ENCODE data around the gene NEUROD4. TPM values are rescaled to one million over a fixed set of nuclear protein-coding genes. Genes with fewer than 3 reads are reported as not detected.
A peak's percentile ranks its signal among the peaks of the same experiment; 100 is the strongest.

NEUROD4 gene
- total RNA-seq, 1 experiment from 2014 or later: not detected

- 0 out of 2 replicates have a peak, but pooled peaks have one; percentile 47 for TF ChIP-seq ATF1 (CRISPR knock-in tag; IDR thresholded peaks at IDR 0.05)
- TF ChIP-seq ZNF423 (CRISPR knock-in tag; IDR thresholded peaks at IDR 0.05): peak; percentile 21; the same call in 1 of the 2 replicates
- no peak for TF ChIP-seq ZNF138 (CRISPR knock-in tag; conservative IDR thresholded peaks at IDR 0.05)
- no peak for TF ChIP-seq NR1H2 (CRISPR knock-in tag; IDR thresholded peaks at IDR 0.05)
- TF ChIP-seq JAZF1 (CRISPR knock-in tag; IDR thresholded peaks at IDR 0.05): no peak
- no peak for TF ChIP-seq ATF3 (CRISPR knock-in tag; conservative IDR thresholded peaks at IDR 0.05)
- no peak for TF ChIP-seq IRF2 (CRISPR knock-in tag; IDR thresholded peaks at IDR 0.05; ENCODE audit: borderline replicate concordance, low read depth)
- TF ChIP-seq RELA (CRISPR knock-in tag; IDR thresholded peaks at IDR 0.05; ENCODE audit: borderline replicate concordance): 0 out of 2 replicates have a peak, but pooled peaks have one; percentile 47
- no peak for TF ChIP-seq ZNF425 (CRISPR knock-in tag; conservative IDR thresholded peaks at IDR 0.05)
- TF ChIP-seq, protein P1, sequence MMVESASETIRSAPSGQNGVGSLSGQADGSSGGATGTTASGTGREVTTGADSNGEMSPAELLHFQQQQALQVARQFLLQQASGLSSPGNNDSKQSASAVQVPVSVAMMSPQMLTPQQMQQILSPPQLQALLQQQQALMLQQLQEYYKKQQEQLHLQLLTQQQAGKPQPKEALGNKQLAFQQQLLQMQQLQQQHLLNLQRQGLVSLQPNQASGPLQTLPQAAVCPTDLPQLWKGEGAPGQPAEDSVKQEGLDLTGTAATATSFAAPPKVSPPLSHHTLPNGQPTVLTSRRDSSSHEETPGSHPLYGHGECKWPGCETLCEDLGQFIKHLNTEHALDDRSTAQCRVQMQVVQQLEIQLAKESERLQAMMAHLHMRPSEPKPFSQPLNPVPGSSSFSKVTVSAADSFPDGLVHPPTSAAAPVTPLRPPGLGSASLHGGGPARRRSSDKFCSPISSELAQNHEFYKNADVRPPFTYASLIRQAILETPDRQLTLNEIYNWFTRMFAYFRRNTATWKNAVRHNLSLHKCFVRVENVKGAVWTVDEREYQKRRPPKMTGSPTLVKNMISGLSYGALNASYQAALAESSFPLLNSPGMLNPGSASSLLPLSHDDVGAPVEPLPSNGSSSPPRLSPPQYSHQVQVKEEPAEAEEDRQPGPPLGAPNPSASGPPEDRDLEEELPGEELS (CRISPR knock-in tag; IDR thresholded peaks at IDR 0.05): peak; percentile 95
- TF ChIP-seq TP53 (CRISPR knock-in tag; IDR thresholded peaks at IDR 0.05): peak; percentile 79; the same call in 1 of the 2 replicates
- TF ChIP-seq, protein P2, sequence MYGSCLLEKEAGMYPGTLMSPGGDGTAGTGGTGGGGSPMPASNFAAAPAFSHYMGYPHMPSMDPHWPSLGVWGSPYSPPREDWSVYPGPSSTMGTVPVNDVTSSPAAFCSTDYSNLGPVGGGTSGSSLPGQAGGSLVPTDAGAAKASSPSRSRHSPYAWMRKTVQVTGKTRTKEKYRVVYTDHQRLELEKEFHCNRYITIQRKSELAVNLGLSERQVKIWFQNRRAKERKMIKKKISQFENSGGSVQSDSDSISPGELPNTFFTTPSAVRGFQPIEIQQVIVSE (CRISPR knock-in tag; IDR thresholded peaks at IDR 0.05; ENCODE audit: borderline replicate concordance): no peak
- peak; percentile 73 for TF ChIP-seq NR2C2 (CRISPR knock-in tag; IDR thresholded peaks at IDR 0.05)
Measured at GRCh38 chr12:55019784-55020183, at the start of gene NEUROD4 (continued).

DNA sequence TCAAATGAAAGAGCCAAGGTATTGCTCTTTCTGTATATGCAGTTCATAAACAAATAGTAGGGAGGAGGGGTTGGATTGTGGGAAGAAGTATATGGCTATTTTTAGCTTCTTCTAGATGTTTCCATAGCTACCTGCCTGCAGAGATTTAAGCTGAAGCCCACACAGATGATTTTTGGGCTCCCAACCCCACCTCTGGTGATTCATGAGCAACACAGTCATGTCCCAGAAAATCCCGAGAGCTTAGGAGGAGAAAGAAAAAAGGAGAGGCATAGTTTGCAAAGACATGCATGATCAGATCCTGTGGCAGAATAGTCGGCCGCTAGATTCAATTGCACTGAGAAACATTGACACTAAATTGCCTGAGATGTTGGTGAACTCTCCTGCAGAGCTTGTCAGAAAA lies 49.0 kb upstream of the NEUROD4 start:
- POLR2A ChIA-PET: no interaction called here
- TF ChIP-seq MXD4 (CRISPR knock-in tag; IDR thresholded peaks at IDR 0.05; ENCODE audit: borderline replicate concordance) (no peak), ZNF425 (CRISPR knock-in tag; conservative IDR thresholded peaks at IDR 0.05) (no peak), NR3C1 (CRISPR knock-in tag; conservative IDR thresholded peaks at IDR 0.05; ENCODE audit: low read depth) (no peak), ZNF138 (CRISPR knock-in tag; conservative IDR thresholded peaks at IDR 0.05) (no peak), ERG (CRISPR knock-in tag; IDR thresholded peaks at IDR 0.05) (no peak), ZSCAN18 (CRISPR knock-in tag; IDR thresholded peaks at IDR 0.05) (no peak), ELF4 (CRISPR knock-in tag; IDR thresholded peaks at IDR 0.05; ENCODE audit: low read depth) (no peak), SMAD4 (CRISPR knock-in tag; IDR thresholded peaks at IDR 0.05) (no peak), RORB (CRISPR knock-in tag; IDR thresholded peaks at IDR 0.05) (no peak), ETV6 (CRISPR knock-in tag; IDR thresholded peaks at IDR 0.05) (no peak)
- TF ChIP-seq, protein P1 (CRISPR knock-in tag; IDR thresholded peaks at IDR 0.05): no peak

More for the DNA sequence above, 49.0 kb upstream of the NEUROD4 start:
- Mint-ChIP-seq H3K9me3 (no peaks in the 10 kb centered on the region), H3K4me3 (no peak overlapping the region), H3K4me1 (peaks cover 4% of the 10 kb centered on the region), H3K27ac (no peak overlapping the region), H3K36me3 (no peaks in the 10 kb centered on the region), H3K27me3 (ENCODE audit: low read depth) (no peaks in the 10 kb centered on the region)
- ATAC-seq (no peak), DNase-seq (ENCODE audit: low spot score) (no peak)
- CTCF ChIA-PET: interaction anchor here (0.7 to 3.4 kb wide), 4 partner anchors 12 to 101 kb away, joined by 3 to 17 read pairs (median 4); no protein-coding TSS in a partner anchor
